Measurements from ENCODE around the gene CHADL.

CHADL gene, protein sequence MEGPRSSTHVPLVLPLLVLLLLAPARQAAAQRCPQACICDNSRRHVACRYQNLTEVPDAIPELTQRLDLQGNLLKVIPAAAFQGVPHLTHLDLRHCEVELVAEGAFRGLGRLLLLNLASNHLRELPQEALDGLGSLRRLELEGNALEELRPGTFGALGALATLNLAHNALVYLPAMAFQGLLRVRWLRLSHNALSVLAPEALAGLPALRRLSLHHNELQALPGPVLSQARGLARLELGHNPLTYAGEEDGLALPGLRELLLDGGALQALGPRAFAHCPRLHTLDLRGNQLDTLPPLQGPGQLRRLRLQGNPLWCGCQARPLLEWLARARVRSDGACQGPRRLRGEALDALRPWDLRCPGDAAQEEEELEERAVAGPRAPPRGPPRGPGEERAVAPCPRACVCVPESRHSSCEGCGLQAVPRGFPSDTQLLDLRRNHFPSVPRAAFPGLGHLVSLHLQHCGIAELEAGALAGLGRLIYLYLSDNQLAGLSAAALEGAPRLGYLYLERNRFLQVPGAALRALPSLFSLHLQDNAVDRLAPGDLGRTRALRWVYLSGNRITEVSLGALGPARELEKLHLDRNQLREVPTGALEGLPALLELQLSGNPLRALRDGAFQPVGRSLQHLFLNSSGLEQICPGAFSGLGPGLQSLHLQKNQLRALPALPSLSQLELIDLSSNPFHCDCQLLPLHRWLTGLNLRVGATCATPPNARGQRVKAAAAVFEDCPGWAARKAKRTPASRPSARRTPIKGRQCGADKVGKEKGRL

DNA sequence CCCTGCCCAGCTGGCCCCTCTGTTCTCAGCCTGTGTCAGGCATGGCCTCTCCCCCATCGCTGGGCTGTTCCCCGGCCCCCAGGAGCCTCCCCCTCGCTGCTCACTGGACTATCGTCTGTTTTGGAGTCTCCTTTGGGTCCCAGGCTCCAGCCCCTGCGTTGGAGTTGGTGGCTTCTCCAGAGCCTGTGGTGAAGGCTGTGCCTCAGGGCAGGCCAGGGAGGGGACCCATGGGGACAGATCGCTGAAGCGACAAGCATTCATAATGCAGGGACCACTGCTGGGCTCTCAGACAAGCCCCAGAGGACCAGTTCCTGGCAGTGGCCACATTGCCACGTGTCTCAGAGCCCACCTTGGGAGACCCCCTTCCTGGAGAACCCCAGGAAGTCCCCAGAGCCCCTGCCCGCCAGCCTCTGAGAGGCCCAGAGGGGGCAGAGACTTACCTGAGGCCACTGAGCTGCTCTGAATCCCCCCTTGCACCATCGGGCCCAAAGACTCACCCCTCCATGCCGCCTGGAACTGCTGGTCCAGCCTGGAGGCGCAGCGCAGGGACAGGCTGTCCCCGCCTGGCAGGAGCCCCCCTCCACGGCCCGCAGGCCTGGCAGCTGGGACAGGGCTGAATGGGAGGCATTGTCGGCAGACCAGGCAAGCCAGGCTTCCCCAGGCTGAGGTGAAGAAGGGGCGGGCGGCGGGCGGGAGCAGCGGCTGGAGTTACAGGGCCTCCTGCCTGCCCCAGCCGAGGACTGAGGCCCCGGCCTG lies at the start of gene CHADL:
Gene CHADL (minus strand): TSS at position 555 of the 756 bp plus-strand sequence. CDS start 50 bp downstream, at position 505.
- no peak within 1 kb of the TSS for H3K4me3 ChIP-seq (ENCODE audit: low read length)

GRCh38 chr22:41289671-41290070 lies 48.9 kb upstream of the CHADL start:
- no peak overlapping the region for H3K4me3 ChIP-seq (ENCODE audit: low read length)
- DNase-seq (ENCODE audit: low read depth) = peak; percentile 61
- TF ChIP-seq CTCF (conservative IDR thresholded peaks at IDR 0.05; ENCODE audit: low read length) = no peak

More for the DNA sequence above, at the start of gene CHADL:
- TF ChIP-seq CTCF (conservative IDR thresholded peaks at IDR 0.05; ENCODE audit: low read length) = no peak
- no peak for DNase-seq (ENCODE audit: low read depth)

- DNase-seq (ENCODE audit: low read depth) = peak; percentile 64
- H3K4me3 ChIP-seq (ENCODE audit: low read length) = no peak overlapping the region
- no peak for TF ChIP-seq CTCF (conservative IDR thresholded peaks at IDR 0.05; ENCODE audit: low read length)
These were observed 47.7 kb upstream of the CHADL start for GRCh38 chr22:41288245-41288946.

DNA sequence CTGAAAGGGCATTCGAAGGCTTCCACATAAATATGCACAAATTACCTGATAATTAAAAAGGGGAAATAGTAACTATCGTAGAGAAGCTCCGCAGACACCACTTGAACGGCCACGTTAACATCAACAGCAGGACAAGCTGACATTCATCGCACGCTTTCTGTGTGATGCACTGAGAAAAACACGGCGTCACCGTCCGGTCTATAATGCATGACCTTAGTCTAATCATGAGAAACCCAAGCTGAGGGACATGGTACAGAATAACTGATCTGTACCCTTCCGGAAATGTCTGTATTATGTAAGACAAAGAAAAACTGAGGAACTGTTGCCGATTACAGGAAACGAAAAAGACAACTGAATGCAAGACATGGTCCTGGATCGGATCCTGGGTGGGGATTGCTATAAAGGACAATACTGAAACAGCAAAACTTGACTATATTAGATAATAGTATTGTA lies 45.9 kb upstream of the CHADL start:
- peak; percentile 29 for DNase-seq (ENCODE audit: low read depth)
- no peak for TF ChIP-seq CTCF (conservative IDR thresholded peaks at IDR 0.05; ENCODE audit: low read length)
- H3K4me3 ChIP-seq (ENCODE audit: low read length) = peak overlapping the region; percentile 74

- peak; percentile 22; the same call in 1 of the 2 replicates for TF ChIP-seq CTCF (conservative IDR thresholded peaks at IDR 0.05; ENCODE audit: low read length)
- peak within 1 kb of the TSS; percentile 83 for H3K4me3 ChIP-seq (ENCODE audit: low read length)
- peak; percentile 97 for DNase-seq (ENCODE audit: low read depth)
These were observed 45.3 kb upstream of the CHADL start, which contains the start of gene RANGAP1 for GRCh38 chr22:41285820-41286638. TSS of gene RANGAP1 (minus strand) at chr22:41286187. CDS start at chr22:41281044, 5,143 bp downstream.

GRCh38 chr22:41285441-41285819 lies 44.7 kb upstream of the CHADL start:
- DNase-seq (ENCODE audit: low read depth) = peak; percentile 82
- H3K4me3 ChIP-seq (ENCODE audit: low read length) = peak overlapping the region; percentile 83
- no peak for TF ChIP-seq CTCF (conservative IDR thresholded peaks at IDR 0.05; ENCODE audit: low read length)
